Measurements from ENCODE around the gene OGFOD2.

OGFOD2 gene

GRCh38 chr12:122990961-122991622, 16.0 kb downstream of the OGFOD2 start:
- no peak overlapping the region for H3K4me3 ChIP-seq (ENCODE audit: low read depth, low read length)
- H3K79me2 ChIP-seq (ENCODE audit: control insufficient read depth, insufficient read depth, low read length, unreplicated experiment), result no peaks in the 10 kb centered on the region
- no peak overlapping the region for H2AFZ ChIP-seq (ENCODE audit: low read length, unreplicated experiment)
- peaks cover 7% of the 10 kb centered on the region; the same call in 1 of the 2 replicates for H3K36me3 ChIP-seq (ENCODE audit: insufficient read depth, low read length)
- no peaks in the 10 kb centered on the region for H3K4me1 ChIP-seq (ENCODE audit: control insufficient read depth, insufficient read depth, low read length, unreplicated experiment)
- H3K27me3 ChIP-seq (ENCODE audit: insufficient read depth, low read length), result no peaks in the 10 kb centered on the region
- H3K27ac ChIP-seq (ENCODE audit: low read depth, low read length), result no peak overlapping the region

- Histone ChIP-seq H3K27ac (ENCODE audit: low read depth, low read length) (no peak overlapping the region), H3K79me2 (ENCODE audit: control insufficient read depth, insufficient read depth, low read length, unreplicated experiment) (no peaks in the 10 kb centered on the region), H3K27me3 (ENCODE audit: insufficient read depth, low read length) (no peaks in the 10 kb centered on the region), H3K4me1 (ENCODE audit: control insufficient read depth, insufficient read depth, low read length, unreplicated experiment) (no peaks in the 10 kb centered on the region), H3K4me3 (ENCODE audit: low read depth, low read length) (no peak overlapping the region), H2AFZ (ENCODE audit: low read length, unreplicated experiment) (no peak overlapping the region), H3K36me3 (ENCODE audit: insufficient read depth, low read length) (peaks cover 6% of the 10 kb centered on the region; the same call in 1 of the 2 replicates)
These were observed 16.7 kb downstream of the OGFOD2 start for GRCh38 chr12:122991623-122992275.

GRCh38 chr12:122992386-122992785, 17.3 kb downstream of the OGFOD2 start:
- H2AFZ ChIP-seq (ENCODE audit: low read length, unreplicated experiment), result no peak overlapping the region
- H3K27ac ChIP-seq (ENCODE audit: low read depth, low read length), result no peak overlapping the region
- H3K4me1 ChIP-seq (ENCODE audit: control insufficient read depth, insufficient read depth, low read length, unreplicated experiment), result peaks cover under 1% of the 10 kb centered on the region
- H3K79me2 ChIP-seq (ENCODE audit: control insufficient read depth, insufficient read depth, low read length, unreplicated experiment), result no peaks in the 10 kb centered on the region
- H3K27me3 ChIP-seq (ENCODE audit: insufficient read depth, low read length), result no peaks in the 10 kb centered on the region
- no peak overlapping the region for H3K4me3 ChIP-seq (ENCODE audit: low read depth, low read length)
- no peaks in the 10 kb centered on the region for H3K36me3 ChIP-seq (ENCODE audit: insufficient read depth, low read length)

GRCh38 chr12:122994140-122994675, 19.2 kb downstream of the OGFOD2 start:
- Histone ChIP-seq H3K27ac (ENCODE audit: low read depth, low read length) (no peak overlapping the region), H3K36me3 (ENCODE audit: insufficient read depth, low read length) (no peaks in the 10 kb centered on the region), H3K27me3 (ENCODE audit: insufficient read depth, low read length) (no peaks in the 10 kb centered on the region), H3K4me3 (ENCODE audit: low read depth, low read length) (no peak overlapping the region), H2AFZ (ENCODE audit: low read length, unreplicated experiment) (no peak overlapping the region), H3K4me1 (ENCODE audit: control insufficient read depth, insufficient read depth, low read length, unreplicated experiment) (peaks cover 4% of the 10 kb centered on the region), H3K79me2 (ENCODE audit: control insufficient read depth, insufficient read depth, low read length, unreplicated experiment) (no peaks in the 10 kb centered on the region)

- Histone ChIP-seq H3K36me3 (ENCODE audit: insufficient read depth, low read length) (no peaks in the 10 kb centered on the region), H3K27me3 (ENCODE audit: insufficient read depth, low read length) (no peaks in the 10 kb centered on the region), H3K27ac (ENCODE audit: low read depth, low read length) (no peak overlapping the region), H3K79me2 (ENCODE audit: control insufficient read depth, insufficient read depth, low read length, unreplicated experiment) (no peaks in the 10 kb centered on the region), H3K4me1 (ENCODE audit: control insufficient read depth, insufficient read depth, low read length, unreplicated experiment) (peaks cover 4% of the 10 kb centered on the region), H2AFZ (ENCODE audit: low read length, unreplicated experiment) (no peak overlapping the region), H3K4me3 (ENCODE audit: low read depth, low read length) (no peak overlapping the region)
These were observed 19.9 kb downstream of the OGFOD2 start for GRCh38 chr12:122994781-122995502.

- peaks cover 4% of the 10 kb centered on the region for H3K4me1 ChIP-seq (ENCODE audit: control insufficient read depth, insufficient read depth, low read length, unreplicated experiment)
- H3K27me3 ChIP-seq (ENCODE audit: insufficient read depth, low read length), result no peaks in the 10 kb centered on the region
- no peak overlapping the region for H2AFZ ChIP-seq (ENCODE audit: low read length, unreplicated experiment)
- no peaks in the 10 kb centered on the region for H3K79me2 ChIP-seq (ENCODE audit: control insufficient read depth, insufficient read depth, low read length, unreplicated experiment)
- no peaks in the 10 kb centered on the region for H3K36me3 ChIP-seq (ENCODE audit: insufficient read depth, low read length)
- H3K4me3 ChIP-seq (ENCODE audit: low read depth, low read length), result no peak overlapping the region
- H3K27ac ChIP-seq (ENCODE audit: low read depth, low read length), result no peak overlapping the region
These were observed 20.6 kb downstream of the OGFOD2 start for GRCh38 chr12:122995503-122996187.

- H3K27ac ChIP-seq (ENCODE audit: low read depth, low read length), result no peak overlapping the region
- no peak overlapping the region for H2AFZ ChIP-seq (ENCODE audit: low read length, unreplicated experiment)
These were observed 21.2 kb downstream of the OGFOD2 start for GRCh38 chr12:122996188-122996601.

GRCh38 chr12:122996621-122997342, 21.7 kb downstream of the OGFOD2 start:
- Histone ChIP-seq H3K36me3 (ENCODE audit: insufficient read depth, low read length) (no peaks in the 10 kb centered on the region), H3K79me2 (ENCODE audit: control insufficient read depth, insufficient read depth, low read length, unreplicated experiment) (no peaks in the 10 kb centered on the region), H2AFZ (ENCODE audit: low read length, unreplicated experiment) (no peak overlapping the region), H3K27me3 (ENCODE audit: insufficient read depth, low read length) (no peaks in the 10 kb centered on the region), H3K4me1 (ENCODE audit: control insufficient read depth, insufficient read depth, low read length, unreplicated experiment) (peaks cover 4% of the 10 kb centered on the region), H3K4me3 (ENCODE audit: low read depth, low read length) (no peak overlapping the region), H3K27ac (ENCODE audit: low read depth, low read length) (no peak overlapping the region)

More at GRCh38 chr12:122996188-122996601, 21.2 kb downstream of the OGFOD2 start:
- H3K36me3 ChIP-seq (ENCODE audit: insufficient read depth, low read length), result no peaks in the 10 kb centered on the region
- H3K4me3 ChIP-seq (ENCODE audit: low read depth, low read length), result no peak overlapping the region
- H3K4me1 ChIP-seq (ENCODE audit: control insufficient read depth, insufficient read depth, low read length, unreplicated experiment), result peaks cover 4% of the 10 kb centered on the region
- H3K27me3 ChIP-seq (ENCODE audit: insufficient read depth, low read length), result no peaks in the 10 kb centered on the region
- no peaks in the 10 kb centered on the region for H3K79me2 ChIP-seq (ENCODE audit: control insufficient read depth, insufficient read depth, low read length, unreplicated experiment)

- H3K27me3 ChIP-seq (ENCODE audit: insufficient read depth, low read length), result no peaks in the 10 kb centered on the region
- no peak overlapping the region for H3K27ac ChIP-seq (ENCODE audit: low read depth, low read length)
- H3K79me2 ChIP-seq (ENCODE audit: control insufficient read depth, insufficient read depth, low read length, unreplicated experiment), result no peaks in the 10 kb centered on the region
- peaks cover 4% of the 10 kb centered on the region for H3K4me1 ChIP-seq (ENCODE audit: control insufficient read depth, insufficient read depth, low read length, unreplicated experiment)
- H2AFZ ChIP-seq (ENCODE audit: low read length, unreplicated experiment), result no peak overlapping the region
- H3K4me3 ChIP-seq (ENCODE audit: low read depth, low read length), result no peak overlapping the region
- H3K36me3 ChIP-seq (ENCODE audit: insufficient read depth, low read length), result no peaks in the 10 kb centered on the region
These were observed 22.6 kb downstream of the OGFOD2 start for GRCh38 chr12:122997343-122998250.

All from ACC112 (cell line).